ENCODE results near the gene CACNA1A.
"Not testable (repeated sequence)": the region's sequence is repeated elsewhere in the genome, so short reads cannot be mapped to it uniquely, and the experiment has no call there.

Gene CACNA1A

DNA sequence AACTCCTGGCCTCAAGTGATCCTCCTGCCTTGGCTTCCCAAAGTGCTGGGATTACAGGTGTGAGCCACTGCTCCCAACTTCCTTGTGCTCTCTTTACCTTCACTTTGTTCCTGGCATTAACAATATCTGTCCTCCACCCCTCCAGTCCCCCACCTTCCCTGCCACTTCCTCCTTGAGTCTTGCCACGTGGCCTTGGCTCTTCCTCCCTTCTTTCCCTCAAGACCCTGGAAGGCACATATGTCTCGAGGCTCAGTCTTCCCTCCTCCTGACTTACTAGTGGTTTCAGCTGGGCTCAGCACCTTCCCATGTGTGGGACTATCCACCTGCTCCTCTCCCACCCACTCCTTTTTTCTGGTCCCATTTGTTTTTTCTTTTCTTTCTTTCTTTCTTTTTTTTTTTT, 285.4 kb downstream of the CACNA1A start:
- FAIRE-seq: no peak

DNA sequence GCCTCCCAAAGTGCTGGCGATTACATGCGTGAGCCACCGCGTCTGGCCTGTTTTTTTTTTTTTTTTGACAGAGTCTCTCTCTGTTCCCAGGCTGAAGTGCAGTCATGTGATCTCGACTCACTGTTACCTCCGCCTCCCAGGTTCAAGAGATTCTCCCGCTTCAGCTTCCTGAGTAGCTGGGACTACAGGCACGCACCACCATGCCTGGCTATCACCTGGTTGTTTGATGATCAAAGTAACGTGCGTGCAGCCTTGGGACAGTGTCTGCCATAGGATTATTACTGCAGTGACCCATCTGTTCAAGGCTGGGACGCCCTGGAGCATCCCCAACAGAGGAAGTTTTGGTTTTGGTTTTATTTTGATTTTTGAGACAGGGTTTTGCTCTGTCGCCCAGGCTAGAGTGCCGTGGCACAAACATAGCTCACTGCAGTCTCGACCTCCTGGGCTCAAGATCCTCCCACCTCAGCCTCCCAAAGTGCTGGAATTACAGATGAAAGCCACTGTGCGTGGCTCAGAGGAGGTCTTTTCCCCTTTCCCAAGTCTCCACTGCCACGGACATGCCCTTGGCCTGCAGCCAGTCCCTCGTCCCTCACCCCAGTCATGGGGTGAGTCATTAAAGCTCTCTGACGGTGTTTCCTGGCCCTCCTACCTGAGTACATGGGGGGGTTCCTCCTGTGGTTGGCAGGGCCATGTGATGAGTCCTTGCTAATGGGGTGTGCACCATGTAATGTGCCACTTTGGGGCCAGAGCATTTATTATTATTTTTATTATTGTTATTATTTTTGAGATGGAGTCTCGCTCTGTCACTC, 290.5 kb downstream of the CACNA1A start:
- no peak for FAIRE-seq

DNA sequence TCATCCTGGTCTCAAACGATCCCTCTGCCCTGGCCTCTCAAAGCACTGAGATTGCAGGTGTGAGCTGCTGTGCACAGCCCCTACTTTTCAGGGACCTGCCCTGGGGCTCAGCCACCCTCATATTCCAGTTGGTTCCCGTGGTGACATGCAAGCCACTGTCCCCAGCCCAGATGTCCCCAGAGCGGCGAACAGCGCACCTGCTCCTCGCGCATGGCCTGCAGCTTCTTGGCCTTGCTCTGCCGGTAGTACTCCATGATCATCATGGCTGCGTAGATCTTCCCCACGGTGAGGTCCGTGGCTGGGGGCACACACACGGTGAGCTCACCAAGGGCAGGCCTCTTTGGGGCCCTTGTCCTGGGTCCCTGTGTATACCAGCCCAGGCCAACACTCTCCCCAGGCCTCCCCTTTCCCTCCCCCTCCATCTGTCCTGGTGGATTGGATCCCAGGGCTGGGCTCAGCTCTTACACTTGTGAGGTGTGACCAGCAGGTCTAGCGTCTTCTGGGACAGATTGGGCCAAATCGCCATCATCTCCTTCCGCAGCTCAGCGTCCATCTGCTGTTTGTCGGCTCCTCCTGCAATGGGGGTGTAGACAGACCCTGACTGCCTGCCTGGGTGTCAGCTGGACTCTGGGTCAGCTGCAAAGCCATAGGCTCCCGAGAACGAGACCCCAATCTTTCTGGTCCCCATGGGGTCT, 292.1 kb downstream of the CACNA1A start:
- FAIRE-seq: no peak

DNA sequence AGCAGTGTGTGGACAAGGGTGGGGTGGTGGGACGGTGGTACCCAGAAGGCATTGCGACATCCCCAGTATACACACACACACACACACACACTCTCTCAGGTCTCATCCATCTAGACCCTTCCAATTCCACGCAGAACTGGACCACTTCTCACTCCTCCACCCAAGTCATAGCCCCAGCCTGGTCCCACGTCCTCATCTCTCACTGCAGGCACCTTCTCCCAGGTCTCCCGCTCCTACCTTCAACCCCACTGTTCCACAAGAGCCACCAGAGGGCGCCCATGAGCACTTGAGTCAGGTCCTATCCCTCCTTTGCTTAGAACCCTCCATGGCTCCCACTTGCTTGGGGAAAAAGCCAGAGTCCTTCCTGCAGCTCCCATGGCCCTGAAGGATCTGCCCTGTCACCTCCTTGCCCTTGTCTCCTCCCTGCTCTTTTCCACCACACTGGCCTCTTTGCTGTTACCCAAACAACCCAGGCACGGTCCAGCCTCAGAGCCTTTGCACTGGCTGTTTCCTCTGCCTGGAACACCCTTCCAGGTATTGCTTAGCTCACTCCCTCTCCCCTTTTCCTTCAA, 293.4 kb downstream of the CACNA1A start:
- no peak for FAIRE-seq

DNA sequence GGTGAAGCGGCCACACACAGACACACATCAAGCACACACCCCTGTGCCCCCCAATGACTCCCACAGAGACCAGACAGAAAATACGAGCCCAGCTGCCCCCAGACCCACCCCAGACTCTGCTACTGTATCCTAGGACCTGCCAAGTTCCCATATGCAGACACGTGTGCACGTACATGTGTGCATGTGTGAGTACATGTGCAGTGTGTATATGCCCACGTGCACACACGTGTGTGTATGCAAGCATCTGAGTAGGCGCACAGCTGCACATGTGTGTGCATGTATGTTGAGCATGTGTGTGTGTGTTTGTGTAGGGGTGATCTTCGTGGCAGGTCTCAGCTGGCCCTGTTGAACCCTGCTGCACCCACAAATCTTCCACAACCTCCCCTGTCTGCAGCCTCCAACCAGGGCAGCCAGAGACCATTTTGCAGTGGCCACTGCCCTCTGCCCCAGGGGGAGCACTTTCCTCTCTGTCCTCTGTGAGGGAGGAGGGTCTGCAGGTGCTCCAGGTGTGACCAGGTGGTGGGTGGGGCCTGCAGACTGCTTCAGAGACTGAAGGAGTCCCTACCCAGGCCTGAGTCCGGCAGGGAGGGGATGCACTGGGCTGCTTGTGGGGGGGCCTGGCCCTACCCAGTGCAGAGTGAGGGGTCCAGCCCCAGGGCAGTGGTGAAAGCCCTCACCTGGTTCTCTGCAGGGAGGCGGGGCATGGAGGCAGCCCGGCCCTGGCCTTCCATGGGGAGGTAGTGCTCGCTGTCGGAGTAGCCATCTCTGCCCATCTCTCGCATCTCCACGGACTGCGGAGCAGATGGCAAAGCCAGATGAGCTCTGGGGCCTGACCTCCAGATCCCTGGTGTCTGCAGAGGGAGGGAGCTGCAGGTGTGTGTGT, 294.6 kb downstream of the CACNA1A start:
- FAIRE-seq: no peak

DNA sequence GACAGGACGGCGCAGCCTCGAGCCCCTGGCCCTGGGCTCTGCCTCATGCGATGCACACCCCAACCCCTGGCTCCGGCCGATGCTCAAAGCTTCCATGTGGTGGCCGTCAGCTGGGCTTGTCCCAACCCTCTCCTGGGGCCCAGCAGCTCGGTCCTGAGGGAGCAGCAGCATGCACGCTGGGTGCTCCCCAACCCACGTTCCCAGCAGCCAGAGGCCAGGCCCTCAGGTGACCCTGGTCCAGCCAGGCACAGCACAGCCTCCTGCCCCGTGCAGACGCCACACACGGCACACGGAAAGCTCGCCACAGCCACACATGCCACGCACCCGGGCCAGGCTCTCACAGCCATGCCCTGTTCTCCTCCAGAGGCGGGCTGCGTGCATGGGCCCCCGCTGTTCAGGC, 295.3 kb downstream of the CACNA1A start:
- no peak for FAIRE-seq

DNA sequence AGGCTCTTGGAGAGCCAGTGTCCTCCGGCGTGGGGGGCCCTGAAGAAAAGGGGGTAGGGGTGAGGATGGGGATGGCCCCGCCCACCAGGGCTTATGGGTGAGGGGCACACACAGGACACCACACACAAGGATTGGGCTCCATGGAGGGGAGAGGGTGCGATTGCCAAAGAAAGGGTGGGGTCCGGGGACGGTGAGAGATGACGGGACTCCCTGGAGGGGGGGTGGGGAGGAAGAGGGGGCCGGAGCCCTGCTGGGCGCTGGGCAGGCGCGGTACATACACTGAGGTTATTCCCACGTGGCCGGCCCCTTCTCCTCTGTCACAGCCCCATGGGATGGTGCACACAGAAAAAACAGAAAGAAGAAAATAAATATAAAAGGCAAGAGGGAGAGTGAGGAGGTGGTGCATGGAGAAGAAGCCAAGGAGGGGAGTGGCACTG, 295.9 kb downstream of the CACNA1A start:
- no peak for FAIRE-seq

DNA sequence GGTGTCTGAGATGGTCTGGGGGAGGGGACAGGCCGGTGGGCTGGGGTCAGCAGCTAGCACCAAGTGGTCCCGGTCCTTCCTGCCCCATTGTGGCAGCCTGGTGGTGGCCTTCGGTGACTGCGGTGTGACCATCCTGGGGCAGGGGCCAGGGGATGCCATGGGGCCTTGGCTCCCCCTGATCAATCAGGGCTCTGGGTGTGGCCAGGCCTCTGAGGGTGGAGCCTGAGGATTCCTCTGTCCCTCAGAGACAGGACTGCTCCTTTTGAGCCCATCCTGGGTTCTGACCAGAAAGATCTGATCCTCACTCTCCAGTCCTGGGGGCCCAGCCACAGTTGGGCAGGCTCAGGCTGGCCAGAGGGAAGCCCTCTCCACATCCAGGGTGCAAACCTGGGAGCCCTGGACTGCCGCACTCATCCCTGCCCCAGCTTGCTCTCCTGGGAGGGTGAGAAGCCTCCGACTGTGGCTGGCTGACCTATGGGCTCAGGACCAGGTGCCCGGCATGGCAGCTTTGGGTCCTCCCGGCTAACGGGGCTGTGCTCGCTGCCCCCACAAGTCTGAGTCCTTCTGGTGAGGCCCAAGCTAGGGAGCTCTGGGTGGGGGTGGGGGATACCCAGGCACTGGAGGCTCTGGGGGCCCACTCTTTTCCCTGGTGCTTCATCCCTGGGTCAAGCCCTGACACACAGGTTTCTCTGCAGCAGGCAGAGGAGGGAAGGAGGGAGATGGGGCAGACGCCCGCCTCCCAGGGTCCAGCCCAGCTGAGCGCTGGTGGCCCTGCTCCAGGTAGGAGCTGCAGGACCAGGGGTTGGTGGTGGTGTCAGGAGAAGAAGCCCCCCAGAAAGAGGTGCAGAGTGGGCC, 296.6 kb downstream of the CACNA1A start:
- FAIRE-seq: no peak

DNA sequence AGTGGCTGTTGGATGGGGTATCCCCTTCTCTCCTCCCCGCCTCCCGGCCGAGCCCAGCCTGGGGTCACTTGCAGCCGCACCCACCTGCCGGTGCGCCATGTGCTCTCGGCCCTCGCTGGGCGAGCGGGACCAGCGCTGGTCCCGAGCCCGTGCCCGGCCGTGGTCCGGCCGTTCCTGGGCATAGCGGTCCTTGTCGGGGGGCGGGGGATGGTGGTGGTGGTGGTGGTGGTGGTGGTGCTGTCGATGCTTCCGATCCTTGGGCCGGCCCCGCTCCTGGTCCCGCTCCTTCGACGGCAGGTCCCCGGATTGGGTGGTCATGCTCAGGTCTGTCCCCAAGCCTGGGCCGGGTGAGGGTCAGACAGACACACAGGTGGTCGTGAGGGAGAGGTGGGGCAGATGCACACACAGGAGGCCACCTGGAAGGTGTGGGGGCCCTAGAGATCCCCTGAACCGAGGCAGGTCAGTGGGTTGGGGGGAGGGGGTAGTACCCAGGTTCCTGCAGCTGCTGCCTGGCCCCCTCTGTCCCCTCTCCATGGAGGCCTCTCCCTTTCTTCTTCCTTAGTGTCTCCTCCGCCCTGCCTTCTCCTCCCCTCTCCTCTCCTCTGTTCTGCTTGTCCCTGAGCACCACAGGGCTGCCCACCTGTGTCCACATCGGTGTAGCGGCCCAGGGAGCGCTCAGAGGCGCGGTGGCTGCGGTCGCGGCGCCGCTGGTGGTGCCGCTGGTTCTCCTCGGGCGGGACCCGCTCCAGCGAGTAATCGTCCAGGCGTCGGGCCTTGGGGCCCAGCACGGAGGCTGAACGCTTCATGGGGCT, 297.4 kb downstream of the CACNA1A start:
- no peak for FAIRE-seq

DNA sequence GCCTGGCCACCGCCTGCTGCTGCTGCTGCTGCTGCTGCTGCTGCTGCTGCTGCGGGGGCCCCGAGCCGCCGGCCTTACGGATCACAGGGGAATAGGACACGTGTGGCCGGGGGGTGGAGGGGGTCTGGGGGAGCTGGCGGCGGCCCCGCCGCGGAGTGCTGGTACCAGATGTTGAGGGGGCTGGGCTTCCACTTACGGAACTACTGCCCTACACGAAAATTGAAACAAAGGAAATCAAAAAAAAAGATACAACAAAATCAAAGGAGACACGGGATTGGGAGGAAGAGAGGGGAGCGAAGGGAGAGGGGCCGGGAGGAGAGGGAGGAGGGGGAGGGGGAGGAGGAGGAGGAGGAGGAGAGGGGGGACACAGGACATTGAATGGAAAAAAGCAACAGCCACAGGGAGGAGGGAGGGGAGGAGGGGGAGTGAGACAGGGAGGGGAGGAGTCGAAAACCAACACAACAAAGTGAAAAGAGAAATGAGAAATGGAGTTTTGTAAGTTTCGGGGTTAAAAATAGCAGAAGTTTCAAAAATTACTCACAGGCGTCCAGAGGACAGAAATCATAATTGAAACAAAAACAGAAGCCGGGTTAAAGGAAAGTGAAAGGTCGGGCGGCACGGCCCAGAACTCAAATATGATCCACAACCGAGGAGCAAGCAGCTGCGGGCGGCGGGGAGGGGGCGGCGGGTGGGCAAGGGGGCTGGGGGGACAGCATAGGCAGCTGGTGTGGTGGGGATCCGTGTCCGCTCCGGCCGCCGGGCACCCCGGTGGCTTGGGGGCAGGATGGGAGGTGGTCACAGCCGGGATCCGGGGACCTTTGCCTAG, 298.2 kb downstream of the CACNA1A start:
- FAIRE-seq: no peak

DNA sequence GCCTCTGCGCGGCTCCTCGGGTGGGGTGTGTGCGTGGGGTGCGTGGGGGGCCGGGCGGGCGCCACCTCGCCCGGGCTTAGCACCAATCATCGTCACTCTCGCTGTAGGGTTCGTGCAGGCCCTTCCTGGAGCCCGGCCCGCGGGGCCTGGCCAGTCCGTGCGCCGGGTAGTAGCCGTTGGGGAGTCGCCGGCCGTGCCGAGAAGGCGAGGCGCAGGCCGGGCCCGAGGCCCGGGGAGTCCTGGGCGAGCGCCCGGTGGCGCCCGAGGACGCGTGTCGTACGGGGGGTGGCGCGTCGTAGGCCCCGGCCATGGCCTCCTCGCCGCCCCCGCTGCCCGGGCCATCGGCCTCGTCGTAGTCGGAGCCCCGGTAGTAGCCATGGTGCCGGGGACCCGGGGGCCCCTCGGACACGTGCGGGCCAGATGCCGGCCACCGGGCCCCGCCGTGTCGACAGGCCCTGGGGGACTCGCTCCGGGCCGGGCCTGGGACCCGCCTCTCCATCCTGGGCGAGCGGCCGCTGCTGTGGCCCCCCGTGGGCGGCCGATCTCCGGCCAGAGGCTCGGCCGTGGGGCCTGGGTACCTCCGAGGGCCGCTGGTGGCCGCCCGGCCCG, 298.9 kb downstream of the CACNA1A start:
- no peak for FAIRE-seq

DNA sequence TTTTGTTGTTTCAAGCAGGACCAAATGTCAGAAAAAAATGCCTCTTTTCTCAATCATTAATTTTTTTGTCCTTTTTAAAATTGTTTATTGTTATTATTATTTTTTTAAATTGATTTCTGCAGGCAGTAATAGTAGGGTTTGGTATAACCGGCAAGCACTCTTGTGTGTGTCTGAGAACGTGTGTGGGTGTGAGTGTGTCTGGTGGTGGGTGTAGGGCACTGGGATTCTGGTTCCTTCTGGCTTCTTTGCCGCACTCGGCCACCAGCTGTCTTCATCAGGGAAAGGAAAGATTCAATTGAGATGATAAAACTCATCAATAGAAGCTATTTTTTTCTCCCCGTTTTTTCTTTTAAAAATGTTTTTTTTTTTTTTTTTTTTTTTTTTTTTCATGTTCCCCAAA, 299.7 kb downstream of the CACNA1A start:
- FAIRE-seq: no peak

DNA sequence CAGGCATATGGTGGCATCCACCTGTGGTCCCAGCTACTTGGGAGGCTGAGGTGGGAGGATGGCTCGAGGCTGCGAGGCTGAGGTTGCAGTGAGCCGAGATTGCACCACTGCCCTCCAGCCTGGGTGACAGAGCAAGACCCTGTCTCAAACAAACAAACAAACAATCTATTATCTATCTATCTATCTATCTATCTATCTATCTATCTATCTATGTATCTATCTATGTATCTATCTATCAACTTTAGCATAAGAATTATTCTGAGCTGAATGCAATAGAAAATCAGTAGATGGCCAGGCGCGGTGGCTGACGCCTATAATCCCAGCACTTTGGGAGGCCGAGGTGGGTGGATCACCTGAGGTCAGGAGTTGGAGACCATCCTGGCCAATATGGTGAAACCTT, 304.2 kb downstream of the CACNA1A start:
- FAIRE-seq: not testable (repeated sequence)

DNA sequence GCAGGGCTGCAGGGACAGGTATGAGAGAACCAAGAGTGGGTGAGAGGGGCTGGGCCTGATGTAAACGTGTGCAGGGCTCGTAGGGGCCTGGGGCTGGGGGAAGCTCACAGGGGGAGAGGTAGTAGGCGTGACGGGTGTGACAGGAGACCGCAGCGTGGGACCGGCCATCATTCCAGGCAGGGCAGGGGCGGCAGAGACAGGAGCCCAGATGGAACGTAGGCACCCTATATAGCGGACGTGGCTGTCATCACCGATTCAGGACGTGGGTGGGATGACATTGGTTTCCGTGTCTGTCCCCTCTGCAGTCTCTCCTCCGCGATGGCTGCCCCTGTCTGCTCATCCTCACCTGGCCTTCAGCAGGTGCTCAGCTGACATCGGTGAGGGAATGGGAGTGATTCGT, 307.6 kb downstream of the CACNA1A start:
- FAIRE-seq: no peak

DNA sequence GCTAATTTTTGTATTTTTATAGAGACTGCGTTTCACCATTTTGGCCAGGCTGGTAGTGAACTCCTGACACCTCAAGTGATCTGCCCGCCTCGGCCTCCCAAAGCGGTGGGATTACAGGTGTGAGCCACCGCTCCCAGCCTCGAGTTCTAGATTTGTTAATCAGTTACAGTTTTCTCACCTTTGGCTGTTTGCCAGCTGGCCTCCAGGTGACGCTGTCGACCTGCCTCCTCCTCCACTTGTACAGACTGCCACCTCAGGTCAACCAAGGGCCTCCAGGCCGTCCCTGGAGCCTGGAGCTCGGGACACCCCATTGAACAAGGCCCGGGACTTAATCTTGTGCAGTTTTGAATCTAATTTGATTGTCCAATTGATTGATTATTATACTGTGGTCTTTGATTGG, 310.6 kb downstream of the CACNA1A start:
- FAIRE-seq: no peak

DNA sequence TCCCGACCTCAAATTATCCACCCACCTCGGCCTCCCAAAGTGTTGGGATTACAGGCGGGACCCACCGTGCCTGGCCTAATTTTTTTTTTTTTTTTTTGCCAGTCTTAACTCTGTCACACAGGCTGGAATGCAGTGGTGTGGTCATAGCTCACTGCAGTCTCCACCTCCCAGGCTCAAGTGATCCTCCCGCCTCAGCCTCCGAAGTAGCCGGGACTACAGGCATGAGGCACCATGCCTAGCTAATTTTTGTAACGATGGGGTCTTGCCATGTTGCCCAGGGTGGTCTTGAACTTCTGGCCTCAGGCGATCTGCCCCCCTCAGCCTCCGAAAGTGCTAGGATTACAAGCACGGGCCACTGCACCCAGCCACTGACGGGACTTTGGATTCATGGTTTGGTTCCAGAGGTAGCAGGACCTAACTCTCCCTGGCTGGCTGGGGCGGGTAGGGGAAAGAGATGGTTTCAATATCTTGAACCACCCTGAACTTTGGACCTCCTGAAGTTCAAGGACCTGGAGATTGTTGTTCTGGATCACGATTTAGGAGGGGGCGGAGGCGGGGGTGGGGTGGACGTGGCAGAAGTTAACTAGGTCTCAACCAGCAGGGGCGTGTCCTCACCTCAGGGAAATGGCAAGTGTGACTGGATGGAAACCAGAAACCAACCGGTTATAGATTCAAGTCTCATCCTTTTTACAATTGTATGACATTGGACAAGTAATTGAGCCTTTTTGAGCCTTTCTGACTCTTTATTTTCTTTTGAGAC, 315.3 kb downstream of the CACNA1A start:
- no peak for FAIRE-seq

DNA sequence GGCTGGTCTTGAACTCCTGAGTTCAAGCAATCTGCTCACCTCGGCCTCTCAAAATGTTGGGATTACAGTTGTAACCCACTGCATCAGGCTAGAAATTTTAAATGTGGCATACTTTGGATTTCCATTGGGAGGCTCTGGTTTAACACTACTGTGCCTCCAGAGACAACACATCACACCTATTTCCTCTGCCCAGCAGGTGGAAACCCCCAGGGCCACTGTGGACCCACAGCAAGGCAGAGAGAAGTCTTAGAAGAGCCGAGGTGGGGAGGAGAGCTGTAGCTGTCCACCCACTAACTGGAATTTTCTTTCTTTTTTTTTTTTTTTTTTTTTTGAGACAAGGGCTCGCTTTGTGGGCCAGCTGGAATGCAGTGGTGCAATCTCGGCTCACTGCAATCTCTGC, 316.7 kb downstream of the CACNA1A start:
- FAIRE-seq: no peak

DNA sequence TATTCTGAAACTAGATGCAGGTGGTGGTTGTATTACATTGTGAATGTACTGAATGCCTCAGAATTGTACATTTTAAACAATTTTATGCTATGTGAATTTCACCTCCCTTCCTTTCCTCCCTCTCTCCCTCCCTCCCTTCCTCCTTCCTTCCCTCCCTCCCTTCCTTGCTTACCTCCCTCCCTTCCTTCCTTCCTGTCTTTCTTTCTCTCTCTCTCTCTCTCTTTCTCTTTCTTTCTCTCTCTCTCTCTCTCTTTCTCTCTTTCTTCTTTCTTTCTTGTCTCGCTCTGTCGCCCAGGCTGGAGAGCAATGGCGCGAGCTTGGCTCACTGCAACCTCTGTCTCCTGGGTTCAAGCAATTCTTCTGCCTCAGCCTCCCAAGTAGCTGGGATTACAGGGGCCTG, 318.9 kb downstream of the CACNA1A start:
- FAIRE-seq: no peak

DNA sequence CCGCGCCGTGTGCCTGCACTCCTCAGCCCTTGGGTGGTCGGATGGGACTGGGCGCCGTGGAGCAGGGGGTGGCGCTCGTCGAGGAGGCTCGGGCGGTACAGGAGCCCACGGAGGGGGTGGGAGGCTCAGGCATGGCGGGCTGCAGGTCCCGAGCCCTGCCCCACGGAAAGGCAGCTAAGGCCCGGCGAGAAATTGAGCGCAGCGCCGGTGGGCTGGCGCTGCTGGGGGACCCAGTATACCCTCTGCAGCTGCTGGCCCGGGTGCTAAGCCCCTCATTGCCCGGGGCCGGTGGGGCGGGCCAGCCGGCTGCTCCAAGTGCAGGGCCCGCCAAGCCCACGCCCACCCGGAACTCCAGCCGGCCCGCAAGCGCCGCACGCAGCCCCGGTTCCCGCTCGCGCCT, 319.6 kb downstream of the CACNA1A start:
- FAIRE-seq: not testable (repeated sequence)

All from G401.6 (cell line).